ENCODE measurements around the gene OCA2.

DNA sequence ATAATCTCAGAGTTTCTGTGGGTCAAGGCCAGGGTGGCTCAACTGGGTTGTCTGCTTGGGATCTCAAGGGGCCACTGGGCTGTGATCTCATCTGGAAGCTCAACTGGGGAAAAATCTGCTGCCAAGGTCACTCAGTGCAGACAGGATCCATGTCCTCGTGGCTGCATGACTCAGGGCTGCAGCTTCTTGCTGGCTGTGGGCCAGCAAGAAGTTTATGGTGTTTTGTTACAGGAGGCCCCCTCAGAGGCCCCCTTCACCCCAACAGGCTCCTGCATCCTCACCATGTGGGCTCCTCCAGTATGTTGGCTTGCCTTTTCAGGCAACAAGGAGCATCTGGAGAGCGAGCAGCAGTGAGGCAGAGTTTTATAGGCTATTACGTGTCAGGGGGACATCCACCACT is 14.6 kb downstream of the OCA2 start:
- TF ChIP-seq GABPA (IDR thresholded peaks at IDR 0.05; ENCODE audit: low read depth, low read length): no peak
- no peak for TF ChIP-seq GABPA (CRISPR knock-in tag; IDR thresholded peaks at IDR 0.05; ENCODE audit: low read depth)
- no peak for TF ChIP-seq PTBP1 (IDR thresholded peaks at IDR 0.05; ENCODE audit: low read depth, low read length, poor library complexity, severe bottlenecking)
- TF ChIP-seq ZNF512 (CRISPR knock-in tag; IDR thresholded peaks at IDR 0.05): no peak
- no peak for TF ChIP-seq SRSF1 (optimal IDR thresholded peaks at IDR 0.05; ENCODE audit: low read depth, low read length)

Data from HepG2 (cell line).